GM23338 (cell line): ENCODE results near the gene ABCC6.

Source experiments
- CTCF ChIP-seq, 2 experiments: fragments of 200-600 bp in 1 of 2; sonication (generic) in 1 of 2; conservative IDR thresholded peaks; 2 replicates each; pipeline versions ENCODE4 v1.5.1 to v1.6.1; 2016 to 2017; ENCODE audit warnings: antibody characterized with exemption in 2 of 2, low read depth in 2 of 2, mild to moderate bottlenecking in 2 of 2, moderate library complexity in 1 of 2
- EZH2 ChIP-seq: fragments of 200-600 bp; sonication (generic); IDR thresholded peaks from one replicate; pipeline ENCODE4 v1.8.0; 2017; ENCODE audit warnings: antibody characterized with exemption, mild to moderate bottlenecking, low read depth; ENCODE audit not compliant: unreplicated experiment
- NANOG ChIP-seq: IDR thresholded peaks from 2 replicates; pipeline ENCODE4 v1.6.1; 2016; ENCODE audit warnings: antibody characterized with exemption, borderline replicate concordance
- POLR2AphosphoS5 ChIP-seq: IDR thresholded peaks from 2 replicates; pipeline ENCODE4 v1.6.1; 2016; ENCODE audit warnings: antibody characterized with exemption, low read depth

- TF ChIP-seq CTCF (conservative IDR thresholded peaks at IDR 0.05; ENCODE audit: low read depth in 2 of 2) (no peak), NANOG (no peak), POLR2AphosphoS5 (no peak), EZH2 (no peak)
These were observed 44.7 kb downstream of the ABCC6 start for GRCh38 chr16:16178455-16179162.
